Glutamatergic neuron (in vitro differentiated cells): ENCODE measurements around the gene GRIP1. TPM values are rescaled to one million over a fixed set of nuclear protein-coding genes. Genes with fewer than 3 reads are reported as not detected.

Experiments
- DNase-seq: peaks from one replicate; pipeline ENCODE4 v3.0.0; 2022
- H3K27ac Mint-ChIP-seq: one replicate; pipeline ENCODE4 v1.8.0; 2020; ENCODE audit warnings: mild to moderate bottlenecking, mixed read lengths, inconsistent platforms; ENCODE audit not compliant: unreplicated experiment
- H3K27me3 Mint-ChIP-seq: one replicate; pipeline ENCODE4 v1.8.0; 2020; ENCODE audit warnings: mild to moderate bottlenecking, moderate library complexity, mixed read lengths, inconsistent platforms; ENCODE audit not compliant: unreplicated experiment
- H3K36me3 Mint-ChIP-seq: one replicate; pipeline ENCODE4 v1.8.0; 2020; ENCODE audit warnings: mild to moderate bottlenecking, mixed read lengths, inconsistent platforms; ENCODE audit not compliant: unreplicated experiment
- H3K4me1 Mint-ChIP-seq: one replicate; pipeline ENCODE4 v1.8.0; 2020; ENCODE audit warnings: mild to moderate bottlenecking, low read depth, mixed read lengths, inconsistent platforms; ENCODE audit not compliant: unreplicated experiment
- H3K4me3 Mint-ChIP-seq: one replicate; pipeline ENCODE4 v1.8.0; 2020; ENCODE audit warnings: mild to moderate bottlenecking, mixed read lengths, inconsistent platforms; ENCODE audit not compliant: unreplicated experiment
- H3K9me3 Mint-ChIP-seq: one replicate; pipeline ENCODE4 v1.8.0; 2020; ENCODE audit warnings: mild to moderate bottlenecking, moderate library complexity, mixed read lengths, inconsistent platforms; ENCODE audit not compliant: unreplicated experiment
- total RNA-seq: library from RNA; stranded (reverse); fragmentation: NEBNext Ultra II Directional; extraction: Animal tissue kit (Norgen Biotek cat#: 25700); gene quantifications from one replicate; pipeline ENCODE4 v1.2.1, GENCODE V29; 2021; ENCODE audit not compliant: unreplicated experiment
- TF ChIP-seq, protein P1 (sequence below): fragments of 200-600 bp; sonication (generic); IDR thresholded peaks from one replicate; pipeline ENCODE4 v1.5.0; 2021; ENCODE audit not compliant: partially characterized antibody, unreplicated experiment

GRIP1 gene
- total RNA-seq, 1 donor from 2014 or later: 67.1 TPM

DNA sequence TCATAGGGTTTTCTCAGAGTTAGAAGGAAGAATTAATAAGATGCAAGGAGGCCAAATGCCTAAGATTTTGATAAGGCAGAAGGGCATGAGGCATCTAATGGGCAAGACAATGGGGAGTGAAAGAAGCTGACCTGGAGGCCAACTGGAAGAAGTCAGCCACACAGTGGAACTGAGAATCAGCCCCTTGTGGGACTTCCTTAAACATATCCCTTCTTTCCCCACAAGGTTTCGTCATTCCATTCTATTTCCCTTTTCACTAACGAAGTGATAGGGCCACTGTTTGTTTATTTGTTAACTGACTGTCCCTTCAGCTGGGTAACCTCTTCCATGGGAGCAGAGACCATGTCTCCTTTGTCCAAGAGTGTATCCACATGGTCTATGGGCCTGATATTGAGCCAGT, 290.4 kb downstream of the GRIP1 start:
- TF ChIP-seq, protein P1, sequence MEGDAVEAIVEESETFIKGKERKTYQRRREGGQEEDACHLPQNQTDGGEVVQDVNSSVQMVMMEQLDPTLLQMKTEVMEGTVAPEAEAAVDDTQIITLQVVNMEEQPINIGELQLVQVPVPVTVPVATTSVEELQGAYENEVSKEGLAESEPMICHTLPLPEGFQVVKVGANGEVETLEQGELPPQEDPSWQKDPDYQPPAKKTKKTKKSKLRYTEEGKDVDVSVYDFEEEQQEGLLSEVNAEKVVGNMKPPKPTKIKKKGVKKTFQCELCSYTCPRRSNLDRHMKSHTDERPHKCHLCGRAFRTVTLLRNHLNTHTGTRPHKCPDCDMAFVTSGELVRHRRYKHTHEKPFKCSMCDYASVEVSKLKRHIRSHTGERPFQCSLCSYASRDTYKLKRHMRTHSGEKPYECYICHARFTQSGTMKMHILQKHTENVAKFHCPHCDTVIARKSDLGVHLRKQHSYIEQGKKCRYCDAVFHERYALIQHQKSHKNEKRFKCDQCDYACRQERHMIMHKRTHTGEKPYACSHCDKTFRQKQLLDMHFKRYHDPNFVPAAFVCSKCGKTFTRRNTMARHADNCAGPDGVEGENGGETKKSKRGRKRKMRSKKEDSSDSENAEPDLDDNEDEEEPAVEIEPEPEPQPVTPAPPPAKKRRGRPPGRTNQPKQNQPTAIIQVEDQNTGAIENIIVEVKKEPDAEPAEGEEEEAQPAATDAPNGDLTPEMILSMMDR: no peak
- no peaks in the 10 kb centered on the region for H3K27me3 Mint-ChIP-seq
- peaks cover 3% of the 10 kb centered on the region for H3K9me3 Mint-ChIP-seq
- peaks cover 6% of the 10 kb centered on the region for H3K36me3 Mint-ChIP-seq
- peak overlapping the region; percentile 41 for H3K27ac Mint-ChIP-seq
- no peak for DNase-seq
- H3K4me3 Mint-ChIP-seq: peak overlapping the region; percentile 58
- peaks cover 34% of the 10 kb centered on the region for H3K4me1 Mint-ChIP-seq

DNA sequence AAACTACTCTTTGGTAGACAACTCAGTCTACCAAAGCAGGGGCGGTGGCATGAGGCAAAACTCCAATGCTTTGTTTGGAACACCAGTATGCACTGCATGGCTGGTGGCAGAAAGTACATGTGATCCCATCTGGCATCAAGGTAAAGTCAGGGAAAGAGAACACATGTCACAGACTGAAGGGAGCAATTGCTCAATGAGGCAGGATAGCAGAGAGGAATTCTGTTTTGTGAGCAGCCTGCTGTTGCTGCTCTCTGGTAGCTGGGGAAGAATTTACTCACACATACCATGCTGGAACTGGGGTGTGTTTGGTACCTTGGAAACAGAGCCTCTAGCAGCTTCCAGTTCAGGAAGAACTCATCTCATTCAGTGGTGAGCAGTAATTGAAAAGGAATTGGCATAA, 291.8 kb downstream of the GRIP1 start:
- Mint-ChIP-seq H3K27ac (peak overlapping the region; percentile 67), H3K4me1 (peaks cover 26% of the 10 kb centered on the region), H3K9me3 (peaks cover 3% of the 10 kb centered on the region), H3K36me3 (peaks cover 6% of the 10 kb centered on the region), H3K4me3 (no peak overlapping the region), H3K27me3 (no peaks in the 10 kb centered on the region)
- DNase-seq: no peak
- TF ChIP-seq, protein P1: no peak

DNA sequence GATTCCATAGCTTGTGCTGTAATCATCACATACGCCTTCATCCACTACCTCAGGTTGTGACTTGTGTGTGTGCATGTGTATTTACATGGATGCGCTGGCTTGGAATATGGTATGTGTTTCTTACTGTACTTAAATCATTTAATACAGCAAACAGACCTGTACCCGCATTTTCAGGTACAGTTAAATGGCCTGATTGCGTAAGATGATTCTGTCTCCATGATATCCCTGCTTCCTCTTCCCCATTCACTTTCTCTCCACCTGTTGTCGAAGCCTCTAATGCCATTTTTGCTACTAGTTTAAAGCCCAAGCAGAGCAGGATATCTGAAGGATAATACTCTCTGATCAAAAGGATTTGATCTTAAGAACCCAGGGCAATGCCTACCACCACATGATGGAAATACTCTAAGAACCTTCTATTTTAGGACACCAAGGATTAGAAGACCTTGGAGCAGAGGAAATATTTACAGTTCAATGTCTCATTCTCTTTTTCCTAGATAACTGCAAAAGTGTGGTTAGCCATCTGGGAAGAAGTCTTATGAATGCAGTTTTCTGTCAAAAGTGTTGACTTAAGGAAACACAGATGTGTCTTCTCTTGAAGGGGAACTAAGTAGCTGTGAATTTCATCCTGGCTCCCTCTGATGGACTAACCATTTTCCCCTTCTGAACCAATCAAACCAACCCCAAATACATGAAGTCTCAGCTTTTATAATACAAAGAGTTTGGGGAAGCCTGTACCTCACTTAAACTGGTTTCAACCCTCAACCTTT, 297.9 kb downstream of the GRIP1 start:
- Mint-ChIP-seq H3K27me3 (no peaks in the 10 kb centered on the region), H3K27ac (no peak overlapping the region), H3K4me3 (no peak overlapping the region), H3K4me1 (no peaks in the 10 kb centered on the region), H3K9me3 (peaks cover 1% of the 10 kb centered on the region), H3K36me3 (no peaks in the 10 kb centered on the region)
- TF ChIP-seq, protein P1: no peak
- DNase-seq: no peak

DNA sequence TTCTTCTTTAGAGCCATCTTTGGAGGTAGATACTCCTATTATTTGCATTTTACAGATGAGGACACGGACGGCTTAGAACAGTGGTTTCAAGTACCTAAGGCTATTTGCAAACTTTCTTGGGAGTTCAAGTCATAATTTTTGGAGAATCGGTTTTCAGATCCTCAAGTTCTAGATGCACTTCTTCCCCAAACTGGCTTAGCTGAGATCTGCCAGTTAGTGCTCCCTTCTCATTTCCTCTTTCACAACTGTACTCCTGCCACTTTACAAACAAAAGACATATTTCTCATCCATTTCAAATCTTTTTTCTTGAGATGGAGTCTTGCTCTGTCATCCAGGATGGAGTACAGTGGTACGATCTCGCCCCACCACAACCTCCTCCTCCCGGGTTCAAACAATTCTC, 299.3 kb downstream of the GRIP1 start:
- TF ChIP-seq, protein P1: no peak
- Mint-ChIP-seq H3K9me3 (peaks cover 1% of the 10 kb centered on the region), H3K4me1 (no peaks in the 10 kb centered on the region), H3K27me3 (no peaks in the 10 kb centered on the region), H3K27ac (no peak overlapping the region), H3K4me3 (no peak overlapping the region), H3K36me3 (no peaks in the 10 kb centered on the region)
- DNase-seq: no peak

DNA sequence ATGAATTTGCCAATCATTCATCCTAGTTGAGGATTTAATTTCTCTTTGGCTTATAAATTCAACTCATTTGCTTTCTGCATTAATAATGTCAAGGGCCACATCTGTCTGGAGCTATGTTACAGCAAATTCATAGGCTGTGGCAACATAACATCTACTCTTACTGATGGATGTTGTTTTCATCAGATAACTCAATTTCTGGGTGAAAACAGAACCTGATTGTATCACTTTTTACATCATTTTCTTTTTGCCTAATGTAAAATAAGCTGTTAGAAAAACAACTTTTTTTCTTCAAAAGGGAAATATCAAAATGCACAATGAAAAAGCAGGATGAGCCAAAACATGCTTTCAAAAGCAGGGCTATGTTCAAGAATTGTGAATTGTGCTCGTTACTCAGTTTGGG, 303.3 kb downstream of the GRIP1 start:
- Mint-ChIP-seq H3K27ac (no peak overlapping the region), H3K36me3 (no peaks in the 10 kb centered on the region), H3K9me3 (peaks cover 1% of the 10 kb centered on the region), H3K27me3 (no peaks in the 10 kb centered on the region), H3K4me1 (no peaks in the 10 kb centered on the region), H3K4me3 (no peak overlapping the region)
- TF ChIP-seq, protein P1: no peak
- DNase-seq: no peak
